Measurements from ENCODE around the gene KAT7. TPM values are rescaled to one million over a fixed set of nuclear protein-coding genes. Genes with fewer than 3 reads are reported as not detected.

KAT7 gene
- total and polyA plus RNA-seq, 2 of the 8 experiments (the other 6 are each of a cell fraction or from before 2014, with no cell fraction given) = 90.9 to 139 TPM

DNA sequence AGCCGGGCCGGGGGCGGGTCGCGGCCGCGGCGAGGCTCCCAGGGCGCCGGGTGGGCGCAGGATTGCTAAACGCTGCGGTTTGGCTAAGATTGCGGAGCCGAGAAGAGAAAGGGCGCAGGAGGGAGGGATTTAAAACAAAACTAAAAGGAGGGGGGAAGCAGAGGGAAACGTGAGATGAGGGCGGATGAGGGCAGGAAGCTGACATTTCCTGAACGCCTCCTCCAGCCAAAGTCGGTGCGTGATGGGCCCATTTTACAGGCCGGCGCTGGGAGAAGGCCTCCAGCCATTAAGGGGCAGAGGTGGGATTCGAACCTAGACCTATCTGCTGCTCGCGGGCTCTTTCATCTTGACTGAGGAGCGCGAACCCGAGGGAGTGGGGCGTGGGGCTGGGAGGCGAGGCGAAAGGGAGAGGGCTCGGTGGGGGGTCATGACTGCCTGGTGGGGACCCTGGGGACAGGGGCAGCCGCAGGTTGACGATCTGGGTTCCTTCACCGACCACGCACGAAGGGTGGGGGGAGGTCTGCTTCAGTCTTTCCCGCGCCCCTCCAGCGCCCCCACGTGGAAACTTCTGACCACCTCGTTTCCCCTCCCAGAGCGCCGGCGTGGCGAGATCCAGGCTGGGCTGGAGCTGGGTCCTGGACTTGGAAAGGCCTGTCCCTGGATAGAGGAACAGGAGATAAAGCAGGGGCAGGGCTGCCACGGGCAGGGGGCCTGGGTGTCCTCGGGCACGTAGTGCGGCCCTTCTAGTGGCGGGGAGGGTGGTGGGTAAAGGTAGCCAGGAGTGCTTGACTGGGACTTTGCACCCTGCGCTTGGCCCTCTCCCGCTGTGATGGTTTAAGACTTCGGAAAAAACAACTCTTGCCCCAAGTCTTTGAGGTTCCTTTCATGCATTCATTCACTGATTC lies 63.2 kb downstream of the KAT7 start:
- POLR2A ChIA-PET (ENCODE audit: partially characterized antibody) = interaction anchor here (0.8 to 2.2 kb wide), 7 partner anchors 11 to 143 kb away, joined by 3 to 6 read pairs (median 3); no protein-coding TSS in a partner anchor
- Histone ChIP-seq H3K9ac (replicated peaks in 1 of 4; ENCODE audit: extremely low read depth in 1 of 4, low read depth in 3 of 4, low read length in 3 of 4) (peak overlapping the region in 1 of 4 experiments; percentile 13; a peak in 3 of 7 replicates), H4K5ac (ENCODE audit: insufficient read length, low read depth, low read length) (no peak overlapping the region)
- 0 out of 2 replicates have a peak, but pooled peaks have one; percentile 13 for TF ChIP-seq YY1 (IDR thresholded peaks at IDR 0.05; ENCODE audit: low read depth, low read length)
- no peak for TF ChIP-seq BRCA1 (IDR thresholded peaks at IDR 0.05; ENCODE audit: low read depth, low read length)
- TF ChIP-seq HDAC6 (IDR thresholded peaks at IDR 0.05; ENCODE audit: low read depth, low read length) = no peak
- TF ChIP-seq PHF8 (conservative IDR thresholded peaks at IDR 0.05; ENCODE audit: low read depth, low read length) = no peak

More for the DNA sequence above, 63.2 kb downstream of the KAT7 start:
- H2BK15ac ChIP-seq (ENCODE audit: low read length) = no peak overlapping the region
- H2BK12ac ChIP-seq (ENCODE audit: low read depth, low read length) = no peak overlapping the region
- peak overlapping the region; percentile 35 to 65 (median 51) for H3K4me3 ChIP-seq (ENCODE audit: extremely low read depth in 1 of 4, insufficient read depth in 2 of 4, low read depth in 3 of 4, low read length in 4 of 4)
- peaks cover 3 to 10% (median 3%) of the 10 kb centered on the region in 4 experiments; a peak in 6 of 7 replicates for H3K4me1 ChIP-seq (replicated peaks in 1 of 4; ENCODE audit: control insufficient read depth in 3 of 4, insufficient read depth in 4 of 4, low read length in 3 of 4)
- H3K9me3 ChIP-seq (ENCODE audit: insufficient read depth in 2 of 2, low read depth in 1 of 2, low read length in 1 of 2) = no peaks in the 10 kb centered on the region
- WGBS, 2 experiments (ENCODE audit: extremely low coverage in 1 of 2, insufficient coverage in 1 of 2, insufficient read length in 1 of 2, insufficient replicate concordance in 2 of 2, low coverage in 1 of 2, low lambda C conversion rate in 2 of 2, missing lambda C conversion rate in 1 of 2) = 10% methylated on average over 47 of the region's 55 CpGs; no CpG with 5 or more reads in 1 of the 2 experiments
- H3K56ac ChIP-seq (replicated peaks; ENCODE audit: insufficient read length, low read depth, low read length) = no peak overlapping the region
- DNase-seq (ENCODE audit: low read depth in 1 of 2, low spot score in 2 of 2) = peak in 1 of 2 experiments; percentile 95
- no peak overlapping the region for H2AK5ac ChIP-seq (ENCODE audit: low read depth, low read length)
- FAIRE-seq = no peak
- no peak overlapping the region for H2BK5ac ChIP-seq (ENCODE audit: low read depth, low read length)
- H4K20me1 ChIP-seq (replicated peaks in 1 of 2; ENCODE audit: control insufficient read depth in 1 of 2, insufficient read depth in 2 of 2, low read length in 2 of 2) = peaks cover 3 to 5% of the 10 kb centered on the region in 2 experiments
- no peak overlapping the region for H3K27ac ChIP-seq (ENCODE audit: low read depth, low read length)
- H4K91ac ChIP-seq (replicated peaks; ENCODE audit: insufficient read length, low read length) = no peak overlapping the region
- no peak overlapping the region for H3K4ac ChIP-seq (replicated peaks; ENCODE audit: insufficient read length, low read depth, low read length)
- H3K18ac ChIP-seq (ENCODE audit: extremely low read depth, low read length) = no peak overlapping the region; the same call in 1 of the 2 replicates
- H2BK120ac ChIP-seq (replicated peaks; ENCODE audit: low read depth, low read length) = no peak overlapping the region
- H4K8ac ChIP-seq (ENCODE audit: extremely low read depth, insufficient read depth, low read length) = peak overlapping the region; percentile 84; the same call in 1 of the 2 replicates
- no peaks in the 10 kb centered on the region for H3K79me2 ChIP-seq (ENCODE audit: control insufficient read depth in 1 of 2, insufficient read depth in 2 of 2, low read length in 2 of 2)
- H3K79me1 ChIP-seq (ENCODE audit: low read depth, low read length) = no peaks in the 10 kb centered on the region
- no peak overlapping the region for H3K14ac ChIP-seq (ENCODE audit: insufficient read length)
- H2AFZ ChIP-seq (ENCODE audit: low read length) = no peak overlapping the region
- peaks cover 8% of the 10 kb centered on the region; the same call in 1 of the 2 replicates for H3K23me2 ChIP-seq (ENCODE audit: low read depth, low read length)
- no peaks in the 10 kb centered on the region for H3K36me3 ChIP-seq (ENCODE audit: control insufficient read depth in 2 of 4, insufficient read depth in 4 of 4, low read length in 3 of 4)
- CTCF ChIA-PET (ENCODE audit: partially characterized antibody) = interaction anchor here (0.6 to 26.5 kb wide), 24 partner anchors 8 to 284 kb away, joined by 3 to 547 read pairs (median 4); partner anchors contain the start of genes DLX3 and SLC35B1
- peak overlapping the region; percentile 89 to 97 for H3K4me2 ChIP-seq (ENCODE audit: insufficient read depth in 1 of 2, low read depth in 2 of 2, low read length in 2 of 2)
- no peak overlapping the region for H3K23ac ChIP-seq (ENCODE audit: insufficient read length)
- no peak overlapping the region for H2BK20ac ChIP-seq (ENCODE audit: low read length)
- H3K27me3 ChIP-seq (replicated peaks in 1 of 4; ENCODE audit: control insufficient read depth in 3 of 4, extremely low read depth in 1 of 4, insufficient read depth in 3 of 4, low read length in 3 of 4) = peaks cover 1 to 23% (median 12%) of the 10 kb centered on the region in 4 experiments; a peak in 6 of 7 replicates

All from H1 (cell line).